Panc1 (cell line): ENCODE measurements around the gene GABRB1. TPM values are rescaled to one million over a fixed set of nuclear protein-coding genes. Genes with fewer than 3 reads are reported as not detected.

Source experiments
- ATAC-seq: fragments of 200-7000 bp; cut with Tn5 transposase; 2 replicates; pipeline ENCODE4 v1.9.1; 2020; ENCODE audit warnings: mild to moderate bottlenecking, moderate library complexity
- BruUV-seq: library from RNA; stranded (reverse); fragments of 400-500 nt; replicated peaks from 2 replicates; lab custom pipeline; 2021; lab: Mats Ljungman, UMichigan
- CTCF ChIA-PET: fragments of 300-600 bp; sonication (Branson Sonifier 250); formaldehyde crosslinking; loops from one replicate; lab custom pipeline; 2022; ENCODE audit warnings: antibody characterized with exemption; lab: Charles Lee
- POLR2A ChIA-PET: fragments of 300-600 bp; sonication (Branson Sonifier 250); formaldehyde crosslinking; loops from one replicate; lab custom pipeline; 2022; ENCODE audit warnings: antibody characterized with exemption; lab: Charles Lee
- DNase-seq: peaks from one replicate; pipeline ENCODE4 v3.0.0-alpha.2; 2010; ENCODE audit warnings: low read depth, low spot score
- H3K27ac ChIP-seq: 2 replicates; pipeline ENCODE4 v1.5.1; 2011; ENCODE audit warnings: mild to moderate bottlenecking, low read length, inconsistent platforms
- H3K27me3 ChIP-seq: fragments of 200-500 bp; sonication (Bioruptor generic); 2 replicates; pipeline ENCODE4 v1.6.0; 2014; ENCODE audit warnings: low read length, inconsistent platforms; ENCODE audit not compliant: control insufficient read depth, insufficient read depth
- H3K36me3 ChIP-seq: fragments of 200-500 bp; sonication (Bioruptor generic); 2 replicates; pipeline ENCODE4 v1.5.1; 2014; ENCODE audit warnings: inconsistent platforms, mild to moderate bottlenecking, low read length, moderate library complexity; ENCODE audit not compliant: control insufficient read depth, insufficient read depth
- H3K4me1 ChIP-seq: 2 replicates; pipeline ENCODE4 v1.5.1; 2011; ENCODE audit warnings: inconsistent platforms, mild to moderate bottlenecking, low read length, moderate library complexity; ENCODE audit not compliant: control insufficient read depth, insufficient read depth
- H3K4me3 ChIP-seq, 2 experiments: 2 replicates each; pipeline ENCODE4 v1.5.1; 2011 to 2012; ENCODE audit warnings: low read depth in 2 of 2, low read length in 2 of 2, mild to moderate bottlenecking in 2 of 2, inconsistent platforms in 1 of 2, moderate library complexity in 1 of 2
- H3K9me3 ChIP-seq: fragments of 200-500 bp; sonication (Bioruptor generic); 2 replicates; pipeline ENCODE4 v1.5.1; 2014; ENCODE audit warnings: low read depth, mild to moderate bottlenecking, inconsistent platforms, low read length, moderate library complexity; ENCODE audit not compliant: control insufficient read depth, insufficient read depth
- CTCF ChIP-seq: fragments of 450-650 bp; IDR thresholded peaks from 2 replicates; pipeline ENCODE4 v1.5.1; 2017; ENCODE audit warnings: mild to moderate bottlenecking
- POLR2AphosphoS5 ChIP-seq: IDR thresholded peaks from 2 replicates; pipeline ENCODE4 v1.6.1; 2012; ENCODE audit warnings: mild to moderate bottlenecking, low read depth, low read length, moderate library complexity
- REST ChIP-seq, 2 experiments: IDR thresholded peaks; 2 replicates each; pipeline ENCODE4 v1.6.1; 2011 to 2012; ENCODE audit warnings: low read depth in 2 of 2, control low read depth in 1 of 2, low read length in 1 of 2, mild to moderate bottlenecking in 1 of 2, moderate library complexity in 1 of 2; ENCODE audit not compliant: insufficient read depth in 1 of 2
- SIN3A ChIP-seq: IDR thresholded peaks from 2 replicates; pipeline ENCODE4 v1.6.1; 2012; ENCODE audit warnings: low read depth, mild to moderate bottlenecking, low read length, moderate library complexity, borderline replicate concordance; ENCODE audit not compliant: insufficient read depth
- TCF7L2 ChIP-seq: IDR thresholded peaks from 2 replicates; pipeline ENCODE4 v1.6.1; 2011; ENCODE audit warnings: mild to moderate bottlenecking, low read depth, low read length, inconsistent platforms
- in situ Hi-C: cut with HindIII; loops from 2 replicates; pipeline ENCODE4 v1.10.0; 2016; ENCODE audit warnings: low sequenced_read_pairs, low pct_unique_long_range_greater_than_20kb
- intact Hi-C: fragments of 100-400 bp; cut with micrococcal nuclease; formaldehyde crosslinking; loops from one replicate; pipeline ENCODE4 v1.10.0; 2022; ENCODE audit not compliant: unreplicated experiment
- total RNA-seq: library from RNA; stranded (reverse); gene quantifications from one replicate; pipeline ENCODE4 v1.2.1, GENCODE V29; 2021; ENCODE audit not compliant: unreplicated experiment

The GABRB1 gene
- total RNA-seq, 1 experiment from 2014 or later = not detected

DNA sequence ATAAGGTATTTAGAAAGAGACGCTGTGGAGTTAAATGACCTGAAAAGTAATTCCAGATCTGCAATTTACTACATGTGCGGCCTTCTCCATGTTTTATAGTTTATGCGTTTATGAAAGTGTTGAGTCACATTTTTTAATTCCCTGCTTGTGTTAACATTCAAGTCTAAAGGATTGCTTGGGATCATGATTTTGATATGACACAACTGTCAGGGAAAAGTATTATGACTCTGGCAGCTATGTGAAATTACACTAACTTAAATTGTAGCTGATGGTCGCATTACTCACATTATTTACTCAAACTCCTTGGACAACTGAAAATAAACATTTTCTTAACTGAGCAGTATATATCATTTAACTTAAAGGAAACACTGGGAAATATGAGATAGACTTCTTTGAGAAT, 14.3 kb upstream of the GABRB1 start:
- ChIA-PET POLR2A (no interaction called here), CTCF (no interaction called here)
- ATAC-seq (no peak), DNase-seq (peak; percentile 27)
- Histone ChIP-seq H3K27ac (no peak overlapping the region), H3K9me3 (no peaks in the 10 kb centered on the region), H3K4me3 (no peak overlapping the region), H3K27me3 (no peaks in the 10 kb centered on the region), H3K36me3 (no peaks in the 10 kb centered on the region), H3K4me1 (no peaks in the 10 kb centered on the region)
- no peak for TF ChIP-seq TCF7L2
- TF ChIP-seq CTCF = no peak
- no peak for TF ChIP-seq POLR2AphosphoS5
- no peak for TF ChIP-seq SIN3A
- in situ Hi-C loops (no loop called here), intact Hi-C loops (no loop called here)
- BruUV-seq = no TSS peak

- intact Hi-C loops = no loop called here
- H3K4me3 ChIP-seq = no peak overlapping the region
- H3K27ac ChIP-seq = no peak overlapping the region
- in situ Hi-C loops = no loop called here
- no peaks in the 10 kb centered on the region for H3K4me1 ChIP-seq
- peak; percentile 30 for DNase-seq
- TF ChIP-seq CTCF (no peak), SIN3A (no peak), TCF7L2 (no peak), POLR2AphosphoS5 (no peak), REST (IDR thresholded peaks at IDR 0.05; ENCODE audit: insufficient read depth in 1 of 2, low read depth in 2 of 2, low read length in 1 of 2) (no peak)
- H3K36me3 ChIP-seq = no peaks in the 10 kb centered on the region
- H3K9me3 ChIP-seq = no peaks in the 10 kb centered on the region
- ChIA-PET CTCF (no interaction called here), POLR2A (no interaction called here)
- H3K27me3 ChIP-seq = no peaks in the 10 kb centered on the region
- no peak for ATAC-seq
- no TSS peak for BruUV-seq
Measured at GRCh38 chr4:47017494-47017893, 13.9 kb upstream of the GABRB1 start.
